ENCODE data around the gene WASF1.

WASF1 gene

GRCh38 chr6:110102411-110102810, 77.1 kb downstream of the WASF1 start:
- H2AK5ac ChIP-seq (ENCODE audit: low read depth, low read length): no peak overlapping the region
- H2BK120ac ChIP-seq (ENCODE audit: low read depth, low read length): no peak overlapping the region
- no peak for DNase-seq (ENCODE audit: low spot score)
- H2AFZ ChIP-seq (ENCODE audit: low read length): no peak overlapping the region
- no peaks in the 10 kb centered on the region for H3K9me3 ChIP-seq (replicated peaks in 1 of 2; ENCODE audit: control insufficient read depth in 2 of 2, insufficient read depth in 1 of 2, low read depth in 1 of 2, low read length in 2 of 2)
- H3K27ac ChIP-seq (replicated peaks; ENCODE audit: low read length): no peak overlapping the region
- no peak overlapping the region for H2BK5ac ChIP-seq (ENCODE audit: low read length)
- no peak overlapping the region for H3K9ac ChIP-seq (ENCODE audit: low read depth, low read length, poor library complexity)
- no peak overlapping the region for H3K4ac ChIP-seq (ENCODE audit: low read length)
- no peak overlapping the region for H2BK12ac ChIP-seq (ENCODE audit: low read length)
- no peak overlapping the region for H3K4me2 ChIP-seq (ENCODE audit: insufficient read depth, low read length, poor library complexity, severe bottlenecking)
- no peaks in the 10 kb centered on the region for H3K27me3 ChIP-seq (ENCODE audit: control insufficient read depth in 3 of 3, insufficient read depth in 3 of 3, low read depth in 1 of 3, low read length in 3 of 3)
- no peak overlapping the region for H4K8ac ChIP-seq (ENCODE audit: low read depth, low read length)
- H3K79me1 ChIP-seq (ENCODE audit: low read depth, low read length): no peaks in the 10 kb centered on the region
- H3K14ac ChIP-seq (ENCODE audit: low read length): no peak overlapping the region
- H3K4me1 ChIP-seq (ENCODE audit: control insufficient read depth in 2 of 2, insufficient read depth in 1 of 2, low read depth in 1 of 2, low read length in 2 of 2): peaks cover 1 to 3% of the 10 kb centered on the region in 2 donors
- H3K4me3 ChIP-seq (ENCODE audit: low read length in 2 of 2): no peak overlapping the region
- no peak overlapping the region for H3K18ac ChIP-seq (ENCODE audit: low read length)
- no peak overlapping the region for H4K91ac ChIP-seq (ENCODE audit: low read depth, low read length, poor library complexity)
- H3K36me3 ChIP-seq (replicated peaks in 1 of 2; ENCODE audit: control insufficient read depth in 2 of 2, insufficient read depth in 2 of 2, low read length in 2 of 2): peaks cover 15 to 92% of the 10 kb centered on the region in 2 donors
- no peak overlapping the region for H2BK15ac ChIP-seq (ENCODE audit: low read length)
- no peak overlapping the region for H3K23ac ChIP-seq (ENCODE audit: low read depth, low read length, poor library complexity)

GRCh38 chr6:110101885-110102284, 77.6 kb downstream of the WASF1 start:
- Histone ChIP-seq H3K18ac (ENCODE audit: low read length) (no peak overlapping the region), H3K9me3 (replicated peaks in 1 of 2; ENCODE audit: control insufficient read depth in 2 of 2, insufficient read depth in 1 of 2, low read depth in 1 of 2, low read length in 2 of 2) (no peaks in the 10 kb centered on the region), H2BK15ac (ENCODE audit: low read length) (no peak overlapping the region), H3K4me2 (ENCODE audit: insufficient read depth, low read length, poor library complexity, severe bottlenecking) (no peak overlapping the region), H3K9ac (ENCODE audit: low read depth, low read length, poor library complexity) (no peak overlapping the region), H3K14ac (ENCODE audit: low read length) (no peak overlapping the region), H3K27me3 (ENCODE audit: control insufficient read depth in 3 of 3, insufficient read depth in 3 of 3, low read depth in 1 of 3, low read length in 3 of 3) (no peaks in the 10 kb centered on the region), H2BK120ac (ENCODE audit: low read depth, low read length) (no peak overlapping the region), H3K4me3 (ENCODE audit: low read length in 2 of 2) (no peak overlapping the region), H3K36me3 (replicated peaks in 1 of 2; ENCODE audit: control insufficient read depth in 2 of 2, insufficient read depth in 2 of 2, low read length in 2 of 2) (peaks cover 15 to 86% of the 10 kb centered on the region in 2 donors), H2BK5ac (ENCODE audit: low read length) (no peak overlapping the region), H2AK5ac (ENCODE audit: low read depth, low read length) (no peak overlapping the region), H4K91ac (ENCODE audit: low read depth, low read length, poor library complexity) (no peak overlapping the region), H2BK12ac (ENCODE audit: low read length) (no peak overlapping the region), H3K79me1 (ENCODE audit: low read depth, low read length) (no peaks in the 10 kb centered on the region), H4K8ac (ENCODE audit: low read depth, low read length) (no peak overlapping the region), H3K23ac (ENCODE audit: low read depth, low read length, poor library complexity) (no peak overlapping the region), H2AFZ (ENCODE audit: low read length) (no peak overlapping the region), H3K4me1 (ENCODE audit: control insufficient read depth in 2 of 2, insufficient read depth in 1 of 2, low read depth in 1 of 2, low read length in 2 of 2) (peaks cover 3 to 6% of the 10 kb centered on the region in 2 donors), H3K27ac (replicated peaks; ENCODE audit: low read length) (no peak overlapping the region), H3K4ac (ENCODE audit: low read length) (no peak overlapping the region)
- no peak for DNase-seq (ENCODE audit: low spot score)
- no CpG with 5 or more reads among the region's 1 CpG for WGBS, 2 donors (ENCODE audit: extremely low coverage in 2 of 2, insufficient read length in 2 of 2, insufficient replicate concordance in 1 of 2)

- Histone ChIP-seq H3K23ac (ENCODE audit: low read depth, low read length, poor library complexity) (no peak overlapping the region), H3K4me2 (ENCODE audit: insufficient read depth, low read length, poor library complexity, severe bottlenecking) (no peak overlapping the region), H2BK12ac (ENCODE audit: low read length) (no peak overlapping the region), H3K9ac (ENCODE audit: low read depth, low read length, poor library complexity) (no peak overlapping the region), H3K4me1 (ENCODE audit: control insufficient read depth in 2 of 2, insufficient read depth in 1 of 2, low read depth in 1 of 2, low read length in 2 of 2) (peaks cover 0 to 17% of the 10 kb centered on the region in 2 donors), H2BK5ac (ENCODE audit: low read length) (no peak overlapping the region), H3K9me3 (replicated peaks in 1 of 2; ENCODE audit: control insufficient read depth in 2 of 2, insufficient read depth in 1 of 2, low read depth in 1 of 2, low read length in 2 of 2) (no peaks in the 10 kb centered on the region), H4K91ac (ENCODE audit: low read depth, low read length, poor library complexity) (no peak overlapping the region), H2BK120ac (ENCODE audit: low read depth, low read length) (no peak overlapping the region), H3K36me3 (replicated peaks in 1 of 2; ENCODE audit: control insufficient read depth in 2 of 2, insufficient read depth in 2 of 2, low read length in 2 of 2) (peaks cover 15 to 54% of the 10 kb centered on the region in 2 donors), H3K4me3 (ENCODE audit: low read length in 2 of 2) (no peak overlapping the region), H3K79me1 (ENCODE audit: low read depth, low read length) (no peaks in the 10 kb centered on the region), H2BK15ac (ENCODE audit: low read length) (no peak overlapping the region), H3K27me3 (ENCODE audit: control insufficient read depth in 3 of 3, insufficient read depth in 3 of 3, low read depth in 1 of 3, low read length in 3 of 3) (no peaks in the 10 kb centered on the region), H4K8ac (ENCODE audit: low read depth, low read length) (no peak overlapping the region), H3K27ac (replicated peaks; ENCODE audit: low read length) (no peak overlapping the region), H2AFZ (ENCODE audit: low read length) (no peak overlapping the region), H3K4ac (ENCODE audit: low read length) (no peak overlapping the region), H3K18ac (ENCODE audit: low read length) (no peak overlapping the region), H3K14ac (ENCODE audit: low read length) (no peak overlapping the region), H2AK5ac (ENCODE audit: low read depth, low read length) (no peak overlapping the region)
- no peak for DNase-seq (ENCODE audit: low spot score)
- WGBS, 2 donors (ENCODE audit: extremely low coverage in 2 of 2, insufficient read length in 2 of 2, insufficient replicate concordance in 1 of 2): no CpG with 5 or more reads among the region's 7 CpGs
Measured at GRCh38 chr6:110098511-110099116, 80.9 kb downstream of the WASF1 start.

- H2BK5ac ChIP-seq (ENCODE audit: low read length): no peak overlapping the region
- H3K4ac ChIP-seq (ENCODE audit: low read length): no peak overlapping the region
- H2BK15ac ChIP-seq (ENCODE audit: low read length): no peak overlapping the region
- H2AFZ ChIP-seq (ENCODE audit: low read length): no peak overlapping the region
- no peak overlapping the region for H2AK5ac ChIP-seq (ENCODE audit: low read depth, low read length)
- H4K8ac ChIP-seq (ENCODE audit: low read depth, low read length): no peak overlapping the region
- no peak for DNase-seq (ENCODE audit: low spot score)
- H3K18ac ChIP-seq (ENCODE audit: low read length): no peak overlapping the region
- peaks cover 13 to 46% of the 10 kb centered on the region in 2 donors for H3K36me3 ChIP-seq (replicated peaks in 1 of 2; ENCODE audit: control insufficient read depth in 2 of 2, insufficient read depth in 2 of 2, low read length in 2 of 2)
- H3K79me1 ChIP-seq (ENCODE audit: low read depth, low read length): no peaks in the 10 kb centered on the region
- no peak overlapping the region for H2BK12ac ChIP-seq (ENCODE audit: low read length)
- H3K9ac ChIP-seq (ENCODE audit: low read depth, low read length, poor library complexity): no peak overlapping the region
- H3K9me3 ChIP-seq (replicated peaks in 1 of 2; ENCODE audit: control insufficient read depth in 2 of 2, insufficient read depth in 1 of 2, low read depth in 1 of 2, low read length in 2 of 2): no peaks in the 10 kb centered on the region
- no peak overlapping the region for H2BK120ac ChIP-seq (ENCODE audit: low read depth, low read length)
- peaks cover 0 to 17% of the 10 kb centered on the region in 2 donors for H3K4me1 ChIP-seq (ENCODE audit: control insufficient read depth in 2 of 2, insufficient read depth in 1 of 2, low read depth in 1 of 2, low read length in 2 of 2)
- H4K91ac ChIP-seq (ENCODE audit: low read depth, low read length, poor library complexity): no peak overlapping the region
- no peaks in the 10 kb centered on the region for H3K27me3 ChIP-seq (ENCODE audit: control insufficient read depth in 3 of 3, insufficient read depth in 3 of 3, low read depth in 1 of 3, low read length in 3 of 3)
- H3K23ac ChIP-seq (ENCODE audit: low read depth, low read length, poor library complexity): no peak overlapping the region
- H3K4me2 ChIP-seq (ENCODE audit: insufficient read depth, low read length, poor library complexity, severe bottlenecking): no peak overlapping the region
- H3K4me3 ChIP-seq (ENCODE audit: low read length in 2 of 2): no peak overlapping the region
- H3K27ac ChIP-seq (replicated peaks; ENCODE audit: low read length): no peak overlapping the region
- no CpG with 5 or more reads among the region's 3 CpGs for WGBS, 2 donors (ENCODE audit: extremely low coverage in 2 of 2, insufficient read length in 2 of 2, insufficient replicate concordance in 1 of 2)
- H3K14ac ChIP-seq (ENCODE audit: low read length): no peak overlapping the region
Measured at GRCh38 chr6:110097443-110097842, 82.0 kb downstream of the WASF1 start.
